HG03378 (cell line): ENCODE results near the gene PPA1.
"Not testable (repeated sequence)": the region's sequence is repeated elsewhere in the genome, so short reads cannot be mapped to it uniquely, and the experiment has no call there.

Source experiments
- ATAC-seq: cut with Tn5 transposase; IDR thresholded peaks from one replicate; pipeline ENCODE4 v1.9.1; 2021; ENCODE audit warnings: mild to moderate bottlenecking, moderate library complexity; ENCODE audit not compliant: unreplicated experiment

The PPA1 gene

DNA sequence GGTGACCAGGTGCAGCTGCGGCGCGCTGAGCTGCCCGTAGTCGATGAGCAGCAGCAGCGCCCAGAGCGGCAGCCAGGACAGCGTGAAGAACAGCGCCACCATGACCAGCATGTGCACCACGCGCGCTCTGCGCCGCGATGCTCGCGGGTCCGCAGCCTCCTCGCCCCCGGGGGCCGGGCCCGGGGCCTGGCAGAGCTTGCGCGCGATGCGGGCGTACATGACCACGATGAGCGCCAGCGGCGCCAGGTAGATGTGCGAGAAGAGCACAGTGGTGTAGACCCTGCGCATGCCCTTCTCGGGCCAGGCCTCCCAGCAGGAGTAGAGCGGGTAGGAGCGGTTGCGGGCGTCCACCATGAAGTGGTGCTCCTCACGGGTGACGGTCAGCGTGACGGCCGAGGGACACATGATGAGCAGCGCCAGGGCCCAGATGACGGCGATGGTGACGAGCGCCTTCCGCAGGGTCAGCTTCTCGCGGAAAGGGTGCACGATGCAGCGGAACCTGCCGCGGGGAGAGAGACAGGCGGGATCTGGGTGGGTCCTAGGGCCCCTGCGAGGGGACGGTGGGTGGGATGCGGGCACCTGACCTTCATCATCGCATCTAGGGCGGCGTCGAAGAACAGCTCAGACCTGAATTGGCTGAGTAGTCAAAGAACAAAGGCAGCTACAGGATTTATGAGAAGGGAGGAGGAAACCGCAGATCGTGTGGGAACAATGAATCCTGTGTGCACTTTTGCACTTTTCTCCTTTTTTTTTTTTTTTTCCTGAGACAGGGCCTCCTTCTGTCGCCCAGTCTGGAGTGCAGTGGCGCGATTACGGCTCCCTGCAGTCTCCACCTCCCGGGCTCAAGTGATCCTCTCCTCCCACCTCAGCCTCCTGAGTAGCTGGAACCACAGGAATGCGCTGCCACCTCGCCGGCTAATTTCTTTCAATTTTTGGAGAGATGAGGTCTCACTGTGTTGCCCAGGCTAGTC lies 22.4 kb upstream of the PPA1 start:
- no peak for ATAC-seq

DNA sequence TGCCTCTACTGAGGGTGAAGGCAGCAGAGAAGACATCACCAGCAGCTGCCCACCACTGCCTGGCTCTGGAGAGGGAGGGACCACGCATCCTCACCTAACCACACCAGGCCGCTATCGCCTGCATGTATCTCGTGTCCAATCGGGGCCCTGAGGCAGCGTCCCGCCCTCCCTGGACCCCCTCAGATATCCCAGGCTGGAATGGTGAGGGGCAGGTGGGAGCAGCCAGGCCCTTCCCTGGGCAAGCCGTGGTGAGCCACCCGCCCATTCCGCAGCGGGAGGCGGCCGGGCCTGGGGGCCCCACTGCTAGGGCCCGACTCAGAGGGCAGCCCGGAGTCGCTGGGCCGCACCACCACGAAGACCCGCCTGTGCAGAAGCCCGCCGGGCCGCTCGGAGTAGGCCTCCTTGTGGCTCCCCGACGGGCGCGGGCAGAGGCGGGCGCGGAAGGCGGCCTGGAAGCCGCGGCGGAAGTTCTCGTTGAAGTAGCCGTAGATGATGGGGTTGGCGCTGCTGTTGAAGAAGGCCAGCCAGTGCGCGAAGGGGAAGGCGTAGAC lies 21.6 kb upstream of the PPA1 start:
- ATAC-seq: no peak

DNA sequence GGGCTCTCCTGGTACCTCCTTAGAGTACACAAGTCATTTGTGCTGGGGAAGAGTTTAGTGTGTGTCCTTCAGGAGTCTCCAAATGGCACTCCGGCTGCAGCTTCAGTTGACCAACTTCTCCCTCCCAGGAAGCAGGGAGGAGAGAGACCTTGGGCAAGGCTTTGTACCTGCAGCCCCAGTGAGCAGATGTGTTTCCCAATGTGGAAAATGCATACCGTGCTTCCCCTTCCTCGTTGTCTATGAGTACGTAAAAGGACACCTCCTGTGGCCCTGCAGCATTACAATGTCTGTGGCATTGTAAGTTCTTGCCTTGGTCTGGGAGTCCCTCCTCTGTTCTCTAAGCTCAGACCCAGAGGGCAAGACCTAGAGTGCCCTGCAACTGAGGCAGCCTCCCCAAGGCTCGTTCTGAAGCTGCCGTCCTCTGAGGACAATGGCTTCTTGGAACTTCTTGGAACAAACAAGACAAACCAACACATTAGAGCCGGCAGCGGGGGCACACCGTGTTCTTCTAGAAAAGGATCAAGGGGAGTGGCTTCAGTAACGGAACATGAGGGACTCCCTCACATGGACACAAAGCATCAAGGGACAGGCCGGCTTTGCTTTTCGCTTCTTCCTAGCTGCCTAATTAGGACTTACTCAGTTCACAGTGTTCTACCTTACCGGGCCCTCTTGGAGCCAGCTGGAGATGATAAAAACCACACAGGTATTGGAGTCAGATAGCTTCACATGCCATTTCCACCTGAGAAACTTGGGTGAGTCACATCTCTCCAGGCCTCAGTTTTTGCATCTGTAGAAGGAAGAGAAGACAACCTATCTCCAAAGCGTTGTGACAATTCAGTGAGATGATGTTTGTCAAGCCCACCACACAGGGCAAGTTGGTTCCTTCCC lies 20.9 kb upstream of the PPA1 start:
- no peak for ATAC-seq

DNA sequence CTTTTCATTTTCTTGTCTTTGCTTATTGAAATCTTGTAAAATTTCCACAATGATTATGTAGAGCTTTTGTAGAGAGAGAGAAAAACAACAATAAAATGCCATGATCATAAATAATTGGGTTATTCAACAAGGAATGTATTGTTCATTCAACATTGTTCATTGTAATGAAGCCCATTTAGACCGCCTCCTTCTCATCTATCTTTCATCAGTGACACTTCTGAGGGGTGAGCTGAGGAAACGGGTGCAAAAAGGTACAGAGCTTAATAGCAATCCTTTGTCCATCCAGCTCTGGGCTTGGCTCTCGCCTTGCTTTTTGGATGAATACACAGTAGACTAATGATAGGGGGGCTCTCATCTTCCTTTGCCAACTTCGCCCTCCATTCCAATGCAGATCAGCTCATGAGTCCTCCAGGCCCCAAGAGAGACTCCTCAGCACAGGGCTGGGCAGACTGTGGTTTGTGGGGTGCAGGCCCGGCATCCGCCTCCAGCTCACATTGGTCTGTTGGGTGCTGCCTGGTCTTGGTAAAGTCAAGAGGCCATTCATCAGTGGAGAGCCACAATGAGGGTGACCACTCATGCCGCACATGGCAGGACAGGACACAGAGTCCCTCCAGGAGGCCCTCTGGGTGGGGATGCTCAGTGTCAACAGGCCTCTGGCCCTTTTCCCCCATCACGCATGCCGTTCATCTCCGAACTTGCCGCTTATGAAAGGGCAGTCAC lies 17.9 kb upstream of the PPA1 start:
- ATAC-seq: no peak

DNA sequence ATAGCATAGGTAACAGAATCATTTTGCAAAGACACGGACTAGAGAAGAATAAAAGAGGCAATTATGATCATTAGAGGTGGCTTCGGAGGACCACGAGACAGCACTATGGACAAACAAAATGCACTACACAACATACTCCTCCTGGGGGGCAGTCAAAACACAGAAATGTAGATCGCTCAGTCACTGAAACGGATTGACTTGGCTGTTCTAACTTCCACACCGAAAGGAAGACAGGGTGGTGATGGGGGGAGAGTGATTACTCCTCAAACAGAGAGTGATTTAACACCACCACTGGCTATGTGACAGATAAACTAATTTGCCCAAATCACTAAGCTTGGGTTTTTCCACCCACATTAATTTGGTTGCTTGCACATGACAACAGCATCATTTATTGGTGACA lies 14.1 kb upstream of the PPA1 start:
- no peak for ATAC-seq

DNA sequence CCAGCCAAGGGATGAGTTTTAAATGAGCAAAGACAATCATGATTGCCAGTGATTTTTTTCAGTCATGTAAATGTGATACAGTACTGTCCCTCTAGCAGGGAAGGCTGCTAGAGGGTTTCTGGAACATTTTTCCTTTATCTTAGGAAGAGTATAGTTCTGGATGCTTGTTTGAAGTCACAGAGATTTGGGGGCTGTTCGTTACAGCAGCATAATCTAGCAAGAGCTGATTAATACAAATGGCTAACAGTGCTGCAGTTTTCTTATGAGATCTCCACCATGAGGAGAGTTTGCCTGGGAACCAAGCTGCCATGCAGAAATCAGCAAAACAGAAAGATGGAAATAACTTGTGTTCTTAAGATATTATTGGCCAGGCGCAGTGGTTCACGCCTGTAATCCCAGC lies 7.9 kb upstream of the PPA1 start:
- ATAC-seq: no peak

DNA sequence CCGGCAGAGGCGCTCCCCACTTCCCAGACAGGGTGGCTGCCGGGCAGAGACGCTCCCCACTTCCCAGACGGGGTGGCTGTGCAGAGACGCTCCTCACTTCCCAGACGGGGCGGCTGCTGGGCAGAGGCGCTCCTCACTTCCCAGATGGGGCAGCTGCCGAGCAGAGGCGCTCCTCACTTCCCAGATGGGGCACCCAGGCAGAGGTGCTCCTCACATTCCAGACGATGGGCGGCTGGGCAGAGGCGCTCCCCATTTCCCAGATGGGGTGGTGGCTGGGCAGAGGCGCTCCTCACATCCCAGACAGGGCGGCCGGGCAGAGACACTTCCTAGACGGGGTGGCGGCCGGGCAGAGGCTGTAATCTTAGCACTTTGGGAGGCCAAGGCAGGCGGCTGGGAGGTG lies 6.8 kb upstream of the PPA1 start:
- not testable (repeated sequence) for ATAC-seq

DNA sequence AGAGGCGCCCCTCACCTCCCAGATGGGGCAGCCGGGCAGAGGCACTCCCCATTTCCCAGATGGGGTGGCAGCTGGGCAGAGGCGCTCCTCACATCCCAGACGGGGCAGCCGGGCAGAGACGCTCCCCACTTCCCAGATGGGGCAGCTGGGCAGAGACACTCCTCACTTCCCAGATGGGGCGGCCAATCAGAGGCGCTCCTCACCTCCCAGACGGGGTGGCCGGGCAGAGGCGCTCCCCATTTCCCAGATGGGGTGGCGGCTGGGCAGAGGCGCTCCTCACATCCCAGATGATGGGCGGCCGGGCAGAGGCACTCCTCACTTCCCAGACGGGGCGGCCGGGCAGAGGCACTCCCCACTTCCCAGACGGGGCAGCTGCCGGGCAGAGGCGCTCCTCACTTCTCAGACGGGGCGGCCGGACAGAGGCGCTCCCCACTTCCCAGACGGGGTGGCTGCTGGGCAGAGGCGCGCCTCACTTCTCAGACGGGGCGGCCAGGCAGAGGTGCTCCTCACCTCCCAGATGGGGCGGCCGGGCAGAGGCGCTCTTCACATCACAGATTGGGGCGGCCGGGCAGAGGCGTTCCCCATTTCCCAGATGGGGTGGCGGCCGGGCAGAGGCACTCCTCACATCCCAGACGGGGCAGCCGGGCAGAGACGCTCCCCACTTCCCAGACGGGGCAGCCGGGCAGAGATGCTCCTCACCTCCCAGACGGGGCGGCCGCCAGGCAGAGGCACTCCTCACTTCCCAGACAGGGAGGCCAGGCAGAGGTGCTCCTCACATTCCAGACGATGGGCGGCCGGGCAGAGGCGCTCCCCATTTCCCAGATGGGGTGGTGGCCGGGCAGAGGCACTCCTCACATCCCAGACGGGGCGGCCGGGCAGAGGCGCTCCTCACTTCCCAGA lies 6.1 kb upstream of the PPA1 start:
- ATAC-seq: not testable (repeated sequence)

DNA sequence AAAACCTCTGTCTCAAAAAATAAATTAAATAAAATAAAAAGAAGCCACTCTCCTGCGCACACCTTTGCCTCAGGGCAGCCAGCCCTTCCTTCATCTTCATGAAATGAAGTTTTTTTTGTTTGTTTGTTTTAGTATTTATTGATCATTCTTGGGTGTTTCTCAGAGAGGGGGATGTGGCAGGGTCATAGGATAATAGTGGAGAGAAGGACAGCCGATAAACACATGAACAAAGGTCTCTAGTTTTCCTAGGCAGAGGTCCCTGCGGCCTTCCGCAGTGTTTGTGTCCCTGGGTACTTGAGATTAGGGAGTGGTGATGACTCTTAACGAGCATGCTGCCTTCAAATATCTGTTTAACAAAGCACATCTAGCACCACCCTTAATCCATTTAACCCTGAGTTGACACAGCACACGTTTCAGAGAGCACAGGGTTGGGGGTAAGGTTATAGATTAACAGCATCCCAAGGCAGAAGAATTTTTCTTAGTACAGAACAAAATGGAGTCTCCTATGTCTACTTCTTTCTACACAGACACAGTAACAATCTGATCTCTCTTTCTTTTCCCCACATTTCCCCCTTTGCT lies 4.8 kb upstream of the PPA1 start:
- not testable (repeated sequence) for ATAC-seq

DNA sequence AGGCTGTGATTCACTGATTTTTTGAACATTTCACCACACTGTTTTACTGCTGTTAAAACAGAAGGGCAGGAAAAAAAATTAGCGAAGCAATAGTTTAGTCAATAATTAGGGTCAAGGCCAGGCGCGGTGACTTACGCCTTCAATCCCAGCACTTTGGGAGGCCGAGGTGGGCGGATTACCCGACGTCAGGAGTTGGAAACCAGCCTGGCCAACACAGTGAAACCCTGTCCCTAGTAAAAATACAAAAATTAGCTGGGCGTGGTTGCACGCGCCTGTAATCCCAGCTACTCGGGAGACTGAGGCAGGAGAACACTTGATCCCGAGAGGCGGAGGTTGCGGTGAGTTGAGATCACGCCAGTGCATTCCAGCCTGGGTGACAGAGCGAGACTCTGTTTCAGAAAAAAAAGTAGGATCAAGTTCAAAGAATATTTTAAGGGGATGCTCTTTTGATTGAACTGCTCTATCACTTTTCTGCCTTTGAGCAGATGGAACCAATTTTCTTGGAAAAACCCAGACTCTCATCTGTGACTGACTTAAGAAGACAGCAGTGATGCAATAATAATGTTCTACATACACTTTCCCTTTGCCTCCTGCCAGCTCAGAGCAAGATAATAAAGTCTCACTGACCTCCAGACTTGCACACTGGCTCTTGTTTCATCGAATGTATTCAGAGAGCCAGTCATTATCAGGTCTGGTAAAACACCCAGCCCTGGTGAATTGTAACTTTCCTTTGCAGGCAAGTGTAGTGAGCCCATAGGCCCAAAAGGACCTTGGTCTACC lies 1.6 kb upstream of the PPA1 start:
- ATAC-seq: no peak

DNA sequence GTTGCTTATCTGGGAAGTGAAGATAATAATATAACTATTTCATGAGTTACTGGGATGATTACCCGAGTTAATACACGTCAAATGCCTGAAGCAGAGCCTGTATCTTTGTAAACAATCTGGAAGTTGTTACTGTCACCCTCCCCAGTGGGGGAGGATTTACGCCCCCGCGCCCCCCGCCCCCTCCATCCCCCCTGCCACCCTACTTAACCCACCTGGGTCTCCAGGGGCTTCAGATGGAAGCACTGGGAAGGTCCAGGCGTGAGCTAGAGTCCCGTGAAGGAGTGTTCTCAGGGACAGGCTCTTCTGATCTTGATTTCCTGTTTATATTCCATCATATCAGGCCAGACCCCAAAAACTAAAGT lies 691 bp upstream of the PPA1 start:
- ATAC-seq: no peak

DNA sequence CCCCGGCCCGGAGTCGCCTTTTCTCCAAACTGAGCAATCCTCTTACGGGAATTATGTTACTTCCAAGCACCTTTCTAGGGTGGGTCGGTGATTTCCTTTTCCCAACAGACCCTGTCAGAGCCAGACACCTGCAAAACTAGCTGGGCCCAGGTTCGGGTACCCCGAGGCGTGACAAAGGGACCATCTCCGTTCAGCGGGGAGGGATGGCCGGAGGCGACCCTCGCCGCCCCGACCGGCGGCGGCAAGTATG lies 445 bp downstream of the PPA1 start:
- ATAC-seq: no peak

DNA sequence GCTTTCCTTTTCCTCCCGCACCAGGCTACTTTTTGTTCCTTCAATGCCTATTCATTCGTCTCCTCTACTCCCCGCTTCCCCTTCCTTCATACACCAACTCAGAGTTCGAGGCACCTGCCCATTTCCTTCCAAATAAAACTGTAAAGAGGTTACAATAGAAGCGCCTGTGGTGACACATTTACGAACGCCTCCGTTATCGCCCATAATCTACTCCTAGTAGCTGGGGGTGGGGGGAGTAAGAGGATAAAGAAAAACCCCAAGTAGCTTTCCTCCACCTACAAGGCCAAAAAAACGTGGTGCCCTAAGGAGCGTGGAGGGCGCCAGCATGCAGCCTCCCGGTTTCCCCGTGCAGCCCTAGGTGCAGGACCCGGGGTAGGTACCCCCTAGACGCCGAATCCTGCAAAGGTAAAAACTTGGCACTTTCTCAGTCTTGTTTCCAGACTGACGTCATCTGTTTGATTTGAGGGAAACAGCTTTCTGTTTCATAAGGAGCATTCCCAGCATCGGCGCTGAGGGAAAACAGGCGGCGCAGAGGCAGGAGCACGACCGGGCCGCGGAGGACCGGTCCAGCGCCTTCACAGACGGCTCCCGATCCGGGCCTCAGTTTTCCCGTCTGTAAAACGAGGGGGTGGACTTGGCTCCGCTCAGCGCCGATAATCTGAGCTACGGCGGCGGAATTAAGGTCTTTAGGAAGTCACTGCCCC lies 922 bp downstream of the PPA1 start:
- ATAC-seq: no peak

DNA sequence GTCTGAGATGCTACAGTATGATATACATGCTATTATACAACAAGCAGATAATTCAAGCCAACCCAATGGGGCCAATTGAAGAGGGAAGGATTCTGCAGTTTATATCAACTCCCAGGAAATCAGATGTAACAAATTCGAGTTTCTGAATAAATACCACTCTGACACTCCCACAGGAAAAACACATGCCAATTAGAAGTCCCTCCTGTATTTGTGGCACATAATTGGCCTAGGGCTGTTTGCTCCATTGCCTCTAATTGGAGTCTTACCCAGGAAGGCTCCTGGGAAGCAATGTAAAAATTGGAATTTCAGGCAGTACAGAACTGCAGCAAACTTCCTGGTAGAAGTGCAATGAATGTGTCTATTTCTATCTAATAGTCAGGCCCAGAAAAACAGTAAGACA lies 4.7 kb downstream of the PPA1 start:
- ATAC-seq: no peak

DNA sequence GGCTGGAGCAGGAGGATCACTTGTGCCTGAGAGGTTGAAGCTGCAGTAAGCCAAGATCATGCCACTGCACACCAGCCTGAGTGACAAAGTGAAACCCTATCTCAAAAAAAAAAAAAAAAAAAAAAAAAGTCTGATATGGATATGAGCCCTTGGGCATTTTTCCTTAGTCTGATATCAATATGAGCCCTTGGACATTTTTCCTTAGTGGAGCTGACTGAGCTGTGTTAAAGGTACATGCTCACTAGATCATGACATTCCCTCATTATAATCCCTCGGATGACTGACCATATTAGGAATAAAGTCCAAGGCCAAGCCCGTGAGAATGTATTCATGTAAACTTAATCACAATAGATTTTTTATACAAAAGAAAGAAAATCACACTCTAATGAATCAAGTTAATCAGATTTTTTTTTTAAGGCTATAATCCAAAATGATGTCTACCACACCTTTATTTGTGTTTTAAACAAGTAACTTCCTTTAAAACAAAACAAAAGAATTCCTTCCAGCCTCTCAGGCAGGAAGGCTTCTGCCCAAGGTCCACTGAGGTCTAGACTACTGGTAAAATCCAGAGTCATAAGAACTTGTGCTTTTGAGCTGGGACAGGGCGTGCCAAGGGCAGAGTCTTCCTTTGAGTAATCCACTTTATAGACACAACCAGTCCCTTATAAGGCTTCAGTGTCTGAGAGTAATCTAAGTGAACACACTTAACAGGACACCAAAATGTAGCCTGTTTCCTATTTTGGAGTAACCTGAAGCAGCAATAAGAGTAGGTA lies 5.5 kb downstream of the PPA1 start:
- ATAC-seq: no peak

DNA sequence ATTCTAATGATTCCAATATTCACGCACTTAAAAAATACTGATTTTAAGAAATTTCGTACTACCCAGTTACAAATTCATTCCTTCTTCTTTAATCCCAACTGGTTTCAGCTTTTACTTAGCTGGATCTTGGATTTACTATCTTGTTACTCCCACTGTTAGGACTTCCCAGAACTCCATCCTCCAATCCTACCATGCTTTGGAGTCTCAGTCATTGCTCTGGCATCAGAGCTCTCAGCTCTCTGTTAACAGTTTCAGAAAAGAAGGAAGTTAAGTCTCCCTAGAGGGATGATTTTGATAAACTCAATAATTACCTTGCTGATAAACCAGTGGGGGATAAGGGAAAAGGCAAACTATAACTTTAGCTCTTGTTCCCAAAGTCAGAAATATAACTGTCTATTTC lies 9.5 kb downstream of the PPA1 start:
- ATAC-seq: no peak

DNA sequence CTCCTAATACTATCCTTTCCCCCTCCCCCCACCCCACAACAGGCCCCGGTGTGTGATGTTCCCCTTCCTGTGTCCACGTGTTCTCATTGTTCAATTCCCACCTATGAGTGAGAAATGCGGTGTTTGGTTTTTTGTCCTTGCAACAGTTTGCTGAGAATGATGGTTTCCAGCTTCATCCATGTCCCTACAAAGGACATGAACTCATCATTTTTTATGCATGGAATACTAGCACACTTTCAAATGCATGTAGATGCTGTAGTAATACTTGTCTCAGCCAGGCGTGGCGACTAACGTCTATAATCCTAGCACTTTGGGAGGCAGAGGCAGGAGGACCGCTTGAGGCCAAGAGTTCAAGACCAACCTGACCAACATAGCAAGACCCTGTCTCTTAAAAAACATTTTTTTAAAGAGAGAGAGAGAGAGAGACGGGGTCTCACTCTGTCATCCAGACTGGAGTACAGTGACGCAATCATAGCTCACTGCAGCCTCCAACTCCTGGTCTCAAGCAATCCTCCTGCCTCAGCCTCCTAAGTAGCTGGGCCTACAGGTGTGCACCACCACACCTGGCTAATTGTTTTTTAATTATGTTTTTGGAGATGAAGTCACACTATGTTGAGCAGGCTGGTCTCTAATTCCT lies 10.3 kb downstream of the PPA1 start:
- not testable (repeated sequence) for ATAC-seq
